PC-3 (cell line): Measurements from ENCODE around the gene LGI4.

Experiments used
- CTCF ChIP-seq: fragments of 300-600 bp; sonication (generic); conservative IDR thresholded peaks from 2 replicates; pipeline ENCODE4 v1.5.1; 2017; ENCODE audit warnings: antibody characterized with exemption, low read depth, mild to moderate bottlenecking, low read length
- EZH2phosphoT487 ChIP-seq: fragments of 300-600 bp; sonication (generic); IDR thresholded peaks from 2 replicates; pipeline ENCODE4 v1.6.1; 2018; ENCODE audit warnings: mild to moderate bottlenecking, antibody characterized with exemption, low read length, borderline replicate concordance

- TF ChIP-seq CTCF, result no peak
- no peak for TF ChIP-seq EZH2phosphoT487
Observed at GRCh38 chr19:35106291-35106583, 28.6 kb downstream of the LGI4 start.
